K562 (cell line): ENCODE data around the gene JUN. TPM values are rescaled to one million over a fixed set of nuclear protein-coding genes. Genes with fewer than 3 reads are reported as not detected.
"Not testable (repeated sequence)": the region's sequence is repeated elsewhere in the genome, so short reads cannot be mapped to it uniquely, and the experiment has no call there.

Experiments used
- ATAC-seq: fragments of 200-7000 bp; cut with Tn5 transposase; 3 replicates; pipeline ENCODE4 v1.9.1; 2020; ENCODE audit warnings: moderate library complexity
- BruUV-seq: library from RNA; stranded (reverse); fragments of 400-500 nt; replicated peaks from 2 replicates; lab custom pipeline; 2021; lab: Mats Ljungman, UMichigan
- CTCF ChIA-PET: fragments of 300-600 bp; formaldehyde crosslinking; extraction: SDS; loops from one replicate; lab custom pipeline; 2021; ENCODE audit warnings: low intra/inter-chr PET ratio; lab: Yijun Ruan, JAX
- POLR2A ChIA-PET: fragments of 300-600, 350-650 bp; sonication (Branson Sonifier 250); formaldehyde crosslinking; extraction: SDS; loops from one replicate; lab custom pipeline; 2021; ENCODE audit warnings: antibody characterized with exemption, inconsistent platforms; lab: Yijun Ruan, JAX
- DNase-seq, 4 experiments: peaks; one replicate each; pipeline versions ENCODE4 v3.0.0 to v3.0.0-alpha.2; 2011 to 2018; ENCODE audit warnings: low spot score in 3 of 4, mixed read lengths in 3 of 4; ENCODE audit errors: extremely low read depth in 1 of 4
- FAIRE-seq: peaks from 2 replicates; lab custom pipeline; 2011; peaks lifted over from hg19 to GRCh38; lab: Jason Lieb, UNC
- H2AFZ ChIP-seq: 2 replicates; pipeline ENCODE4 v1.6.0; 2011; ENCODE audit warnings: low read depth, low read length, control low read depth, inconsistent platforms
- H3K27ac ChIP-seq: fragments of 200-600 bp; 3 replicates; pipeline ENCODE4 v1.8.0; 2011; ENCODE audit warnings: low read depth, mild to moderate bottlenecking, control low read depth, inconsistent platforms, low read length, moderate library complexity, mixed read lengths; ENCODE audit errors: extremely low read depth
- H3K27me3 ChIP-seq, 2 experiments: fragments of 300-600 bp in 1 of 2; 2 replicates in 1 of 2; 3 replicates in 1 of 2; pipeline versions ENCODE4 v1.6.0 to v1.8.0; 2011; ENCODE audit warnings: inconsistent platforms in 2 of 2, low read length in 2 of 2, mild to moderate bottlenecking in 1 of 2, mixed read lengths in 1 of 2, moderate library complexity in 1 of 2; ENCODE audit not compliant: control insufficient read depth in 2 of 2, insufficient read depth in 2 of 2
- H3K36me3 ChIP-seq: fragments of 300-600 bp; 3 replicates; pipeline ENCODE4 v1.8.0; 2011; ENCODE audit warnings: mild to moderate bottlenecking, low read length, inconsistent platforms; ENCODE audit not compliant: control insufficient read depth, insufficient read depth
- H3K4me1 ChIP-seq, 2 experiments: fragments of 200-600 bp in 1 of 2; replicated peaks in 1 of 2; 2 replicates in 1 of 2; 3 replicates in 1 of 2; pipeline versions ENCODE4 v1.5.1 to v1.8.0; 2011; ENCODE audit warnings: inconsistent platforms in 2 of 2, low read length in 2 of 2, mild to moderate bottlenecking in 1 of 2, mixed read lengths in 1 of 2, moderate library complexity in 1 of 2; ENCODE audit not compliant: control insufficient read depth in 2 of 2, insufficient read depth in 2 of 2
- H3K4me2 ChIP-seq: 2 replicates; pipeline ENCODE4 v1.6.1; 2011; ENCODE audit warnings: low read length, control low read depth, inconsistent platforms, mixed read lengths; ENCODE audit not compliant: insufficient read depth
- H3K4me3 ChIP-seq: fragments of 200-600 bp; sonication (generic), shearing (Covaris generic); 2 replicates; pipeline ENCODE4 v1.5.1; 2016; ENCODE audit warnings: control low read depth, inconsistent platforms
- H3K79me2 ChIP-seq: fragments of 200-600 bp; 3 replicates; pipeline ENCODE4 v1.8.0; 2011; ENCODE audit warnings: low read length, inconsistent platforms; ENCODE audit not compliant: control insufficient read depth, insufficient read depth
- H3K9ac ChIP-seq, 2 experiments: 2 replicates each; pipeline versions ENCODE4 v1.6.0 to v1.6.1; 2011; ENCODE audit warnings: low read depth in 2 of 2, low read length in 2 of 2, control low read depth in 1 of 2, inconsistent platforms in 1 of 2, mild to moderate bottlenecking in 1 of 2, mixed read lengths in 1 of 2; ENCODE audit not compliant: insufficient read depth in 1 of 2
- H3K9me1 ChIP-seq: one replicate; pipeline ENCODE4 v1.6.0; 2011; ENCODE audit warnings: inconsistent platforms, mild to moderate bottlenecking, low read length, moderate library complexity; ENCODE audit not compliant: control insufficient read depth, insufficient read depth
- H3K9me3 ChIP-seq: replicated peaks from 2 replicates; pipeline ENCODE4 v1.5.1; 2011; ENCODE audit warnings: low read depth, low read length, inconsistent platforms; ENCODE audit not compliant: control insufficient read depth, insufficient read depth
- H4K20me1 ChIP-seq: replicated peaks from 2 replicates; pipeline ENCODE4 v1.6.1; 2011; ENCODE audit warnings: low read length, inconsistent platforms, mixed read lengths; ENCODE audit not compliant: control insufficient read depth, insufficient read depth
- ETV1 ChIP-seq: fragments of 450-650 bp; conservative IDR thresholded peaks from 2 replicates; pipeline ENCODE4 v1.6.1; 2016; ENCODE audit warnings: missing genetic modification characterization, control low read depth, low read depth, missing compliant biosample characterization
- MCM3 ChIP-seq: fragments of 450-650 bp; IDR thresholded peaks from 2 replicates; pipeline ENCODE4 v1.6.1; 2016
- PCBP1 ChIP-seq: fragments of 200-400 bp; formaldehyde crosslinking; IDR thresholded peaks from 2 replicates; pipeline ENCODE4 v1.6.1; 2018; ENCODE audit warnings: mild to moderate bottlenecking, low read depth, low read length; ENCODE audit not compliant: poor library complexity, severe bottlenecking
- TEAD2 ChIP-seq: fragments of 450-650 bp; IDR thresholded peaks from 2 replicates; pipeline ENCODE4 v1.6.1; 2016; ENCODE audit warnings: missing genetic modification characterization, control low read depth, missing compliant biosample characterization
- ZFPM2 ChIP-seq: fragments of 250-450 bp; sonication (Bioruptor Pico); IDR thresholded peaks from 2 replicates; pipeline ENCODE4 v1.5.1; 2022; ENCODE audit warnings: mild to moderate bottlenecking
- ZNF146 ChIP-seq: IDR thresholded peaks from one replicate; pipeline ENCODE4 v1.6.1; 2018; ENCODE audit warnings: missing compliant biosample characterization; ENCODE audit not compliant: unreplicated experiment
- ZNF24 ChIP-seq: fragments of 450-650 bp; IDR thresholded peaks from 2 replicates; pipeline ENCODE4 v1.6.1; 2016
- WGBS: fragments of 100-300 bp; shearing (Covaris generic); methylation state at CpG from one replicate; pipeline ENCODE4 v1.1.6; 2016; ENCODE audit warnings: low coverage, mixed read lengths; ENCODE audit not compliant: insufficient coverage; ENCODE audit errors: missing lambda C conversion rate; 5-methylcytosine and 5-hydroxymethylcytosine counted together
- in situ Hi-C: fragments of 300-500 bp; cut with MboI; formaldehyde crosslinking; loops from 4 replicates; pipeline ENCODE4 v1.15.0; 2018; ENCODE audit warnings: inconsistent platforms, mixed read lengths
- intact Hi-C: fragments of 100-400 bp; cut with micrococcal nuclease; formaldehyde crosslinking; loops from 2 replicates; pipeline ENCODE4 v1.14.2; 2022
- polyA plus RNA-seq, 8 experiments: library from polyadenylated mRNA; depleted of rRNA in 4 of 8; stranded (reverse) in 5 of 8; unstranded in 3 of 8; fragments of >200 nt; fragmentation: Nextera tagmentation in 2 of 8; fragmentation: Illumina TruSeq in 1 of 8; extraction: Ambion mirVana in 2 of 8; extraction: Trizol in 1 of 8; gene quantifications; 2 replicates each; pipeline versions ENCODE4 v1.2.1 to v1.2.3, GENCODE V29; 2011 to 2014; ENCODE audit warnings: inconsistent platforms in 1 of 8, missing spikeins in 1 of 8
- total RNA-seq, 7 experiments: library from RNA; depleted of rRNA in 6 of 7; stranded (reverse); fragments of >200 nt in 6 of 7; fragmentation: Illumina TruSeq in 2 of 7; extraction: Trizol in 2 of 7; gene quantifications; 2 replicates each; pipeline versions ENCODE4 v1.2.1 to v1.2.3, GENCODE V29; 2011 to 2021; ENCODE audit warnings: low replicate concordance in 1 of 7
- TF ChIP-seq, protein P1 (sequence below): fragments of 450-650 bp; formaldehyde crosslinking; IDR thresholded peaks from 2 replicates; pipeline ENCODE4 v1.4.0; 2022; ENCODE audit warnings: missing genetic modification characterization

The JUN gene
- total and polyA plus RNA-seq, 9 of the 15 experiments (the other 6 are each of a cell fraction or from before 2014, with no cell fraction given): 0.32 to 23.4 (median 4.0) TPM

- POLR2A ChIA-PET, CTCF ChIA-PET, intact Hi-C loops, H4K20me1 ChIP-seq, H2AFZ ChIP-seq, FAIRE-seq, H3K36me3 ChIP-seq, DNase-seq, H3K9ac ChIP-seq, BruUV-seq, H3K4me3 ChIP-seq, H3K4me2 ChIP-seq, H3K27me3 ChIP-seq, ATAC-seq, H3K79me2 ChIP-seq, H3K9me1 ChIP-seq, H3K9me3 ChIP-seq, in situ Hi-C loops, H3K27ac ChIP-seq, H3K4me1 ChIP-seq: not testable (repeated sequence)
- 48% methylated on average over 1 of the region's 1 CpG for WGBS
- peak; percentile 58 for TF ChIP-seq ZNF146 (CRISPR knock-in tag)
Observed at GRCh38 chr1:58801286-58801685, 17.4 kb upstream of the JUN start.

DNA sequence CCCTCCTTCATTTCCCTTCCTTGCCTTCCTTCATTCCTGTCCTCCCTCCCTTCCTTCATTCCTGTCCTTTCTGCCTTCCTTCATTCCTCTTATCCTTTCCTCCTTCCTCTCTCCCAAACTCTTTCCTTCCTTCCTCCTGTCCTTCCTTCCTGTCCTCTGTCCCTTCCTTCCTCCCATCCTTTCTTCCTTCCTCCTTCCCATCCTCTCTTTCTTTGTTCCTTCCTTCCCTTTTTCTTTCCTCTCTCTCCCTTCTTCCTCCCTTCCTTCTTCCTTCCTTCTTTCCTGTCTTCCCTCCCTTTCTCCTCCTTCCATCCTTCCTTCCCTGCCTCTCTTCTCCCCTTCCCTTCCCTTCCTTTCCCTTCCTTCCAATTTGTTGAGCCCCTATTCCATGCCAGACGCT lies 15.8 kb upstream of the JUN start:
- Histone ChIP-seq H3K4me2 (no peak overlapping the region), H3K9ac (no peak overlapping the region), H2AFZ (no peak overlapping the region), H3K27me3 (no peaks in the 10 kb centered on the region), H3K9me3 (no peaks in the 10 kb centered on the region), H3K36me3 (no peaks in the 10 kb centered on the region), H3K27ac (no peak overlapping the region), H4K20me1 (no peaks in the 10 kb centered on the region), H3K4me3 (no peak overlapping the region), H3K79me2 (no peaks in the 10 kb centered on the region), H3K9me1 (no peaks in the 10 kb centered on the region), H3K4me1 (0 out of 5 replicates have a peak, but pooled peaks cover 0 to 3% of the 10 kb centered on the region in 2 experiments)
- intact Hi-C loops: no loop called here
- no TSS peak for BruUV-seq
- ChIA-PET POLR2A (no interaction called here), CTCF (no interaction called here)
- in situ Hi-C loops: no loop called here
- FAIRE-seq (no peak), ATAC-seq (no peak), DNase-seq (no peak)
- WGBS: 0% methylated on average over 1 of the region's 1 CpG
- TF ChIP-seq PCBP1 (no peak), ZNF24 (no peak), ETV1 (0 out of 2 replicates have a peak, but pooled peaks have one; percentile 6), TEAD2 (tag) (no peak), MCM3 (peak; percentile 59; the same call in 1 of the 2 replicates), ZFPM2 (CRISPR knock-in tag) (no peak)
- TF ChIP-seq, protein P1, sequence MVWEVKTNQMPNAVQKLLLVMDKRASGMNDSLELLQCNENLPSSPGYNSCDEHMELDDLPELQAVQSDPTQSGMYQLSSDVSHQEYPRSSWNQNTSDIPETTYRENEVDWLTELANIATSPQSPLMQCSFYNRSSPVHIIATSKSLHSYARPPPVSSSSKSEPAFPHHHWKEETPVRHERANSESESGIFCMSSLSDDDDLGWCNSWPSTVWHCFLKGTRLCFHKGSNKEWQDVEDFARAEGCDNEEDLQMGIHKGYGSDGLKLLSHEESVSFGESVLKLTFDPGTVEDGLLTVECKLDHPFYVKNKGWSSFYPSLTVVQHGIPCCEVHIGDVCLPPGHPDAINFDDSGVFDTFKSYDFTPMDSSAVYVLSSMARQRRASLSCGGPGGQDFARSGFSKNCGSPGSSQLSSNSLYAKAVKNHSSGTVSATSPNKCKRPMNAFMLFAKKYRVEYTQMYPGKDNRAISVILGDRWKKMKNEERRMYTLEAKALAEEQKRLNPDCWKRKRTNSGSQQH: no peak
